NCI-H524 treated with DMSO at 0.1 percent for 48 hours (cell line): ENCODE results near the gene EBF4.
"Not testable (repeated sequence)": the region's sequence is repeated elsewhere in the genome, so short reads cannot be mapped to it uniquely, and the experiment has no call there.

Experiments used
- DNase-seq: peaks from one replicate; lab custom pipeline; 2025; lab: John Stamatoyannopoulos, UW

EBF4 gene

GRCh38 chr20:2757969-2758368, 65.4 kb downstream of the EBF4 start:
- no peak for DNase-seq

GRCh38 chr20:2759143-2759542, 66.6 kb downstream of the EBF4 start:
- no peak for DNase-seq

- DNase-seq = no peak
Measured at GRCh38 chr20:2759603-2760296, 67.2 kb downstream of the EBF4 start.

GRCh38 chr20:2760297-2760951, 67.8 kb downstream of the EBF4 start:
- no peak for DNase-seq

GRCh38 chr20:2760952-2761305, 68.3 kb downstream of the EBF4 start:
- no peak for DNase-seq

GRCh38 chr20:2761885-2762284, 69.3 kb downstream of the EBF4 start:
- DNase-seq = no peak

GRCh38 chr20:2762578-2763131, 70.1 kb downstream of the EBF4 start:
- no peak for DNase-seq

- no peak for DNase-seq
Measured at GRCh38 chr20:2763186-2763585, 70.6 kb downstream of the EBF4 start.

- DNase-seq = no peak
Measured at GRCh38 chr20:2767768-2768631, 75.4 kb downstream of the EBF4 start.

- no peak for DNase-seq
Measured at GRCh38 chr20:2768632-2769015, 76.0 kb downstream of the EBF4 start.

- DNase-seq = not testable (repeated sequence)
Measured at GRCh38 chr20:2770091-2770490, 77.5 kb downstream of the EBF4 start.

- no peak for DNase-seq
Measured at GRCh38 chr20:2771631-2772080, 79.1 kb downstream of the EBF4 start.

GRCh38 chr20:2773812-2774211, 81.2 kb downstream of the EBF4 start:
- DNase-seq = no peak

GRCh38 chr20:2775139-2775538, 82.6 kb downstream of the EBF4 start:
- DNase-seq = no peak

GRCh38 chr20:2778602-2779321, 86.2 kb downstream of the EBF4 start:
- DNase-seq = no peak

- DNase-seq = no peak
Measured at GRCh38 chr20:2780948-2781347, 88.4 kb downstream of the EBF4 start.

- DNase-seq = no peak
Measured at GRCh38 chr20:2783908-2784566, 91.5 kb downstream of the EBF4 start.

GRCh38 chr20:2793471-2793870, 100.9 kb downstream of the EBF4 start:
- no peak for DNase-seq

- DNase-seq = no peak
Measured at GRCh38 chr20:2794202-2794748, 101.7 kb downstream of the EBF4 start.

- DNase-seq = no peak
Measured at GRCh38 chr20:2794866-2795447, 102.4 kb downstream of the EBF4 start.

GRCh38 chr20:2795451-2795850, 102.9 kb downstream of the EBF4 start:
- no peak for DNase-seq
